HTR-8/SVneo (cell line): Measurements from ENCODE around the gene MTERF4.

Source experiments
- DNase-seq: peaks from one replicate; pipeline ENCODE4 v3.0.0; 2011; ENCODE audit warnings: low spot score, mixed read lengths; ENCODE audit not compliant: insufficient read length
- FAIRE-seq: peaks from 2 replicates; lab custom pipeline; 2011; peaks lifted over from hg19 to GRCh38; lab: Jason Lieb, UNC

MTERF4 gene

GRCh38 chr2:241135737-241136136 lies 33.6 kb upstream of the MTERF4 start:
- FAIRE-seq (no peak), DNase-seq (no peak)

DNA sequence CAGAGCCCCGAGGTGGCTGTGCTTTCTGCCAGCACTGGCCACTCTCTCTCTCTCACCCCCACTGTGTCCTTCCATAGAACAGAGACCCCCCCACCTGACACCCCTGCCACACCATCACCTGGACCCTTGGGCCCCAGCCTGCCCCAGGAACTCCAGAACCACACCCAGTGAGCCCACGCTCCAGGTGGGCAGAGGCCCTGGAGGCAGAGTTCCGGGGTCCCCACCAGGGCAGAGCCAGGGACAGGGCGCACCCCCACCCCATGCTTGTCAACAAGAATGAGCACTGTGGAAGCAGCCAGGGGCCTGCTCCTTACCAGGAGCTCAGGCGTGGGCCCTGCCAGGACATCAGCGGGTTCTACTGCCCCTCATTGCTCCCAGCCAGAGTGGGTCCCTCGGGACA lies 32.6 kb upstream of the MTERF4 start:
- DNase-seq: no peak
- FAIRE-seq: no peak

- DNase-seq: no peak
- FAIRE-seq: no peak
Measured at GRCh38 chr2:241133436-241133820, 31.3 kb upstream of the MTERF4 start.

GRCh38 chr2:241132538-241133435 lies 30.7 kb upstream of the MTERF4 start:
- FAIRE-seq (no peak), DNase-seq (no peak)

DNA sequence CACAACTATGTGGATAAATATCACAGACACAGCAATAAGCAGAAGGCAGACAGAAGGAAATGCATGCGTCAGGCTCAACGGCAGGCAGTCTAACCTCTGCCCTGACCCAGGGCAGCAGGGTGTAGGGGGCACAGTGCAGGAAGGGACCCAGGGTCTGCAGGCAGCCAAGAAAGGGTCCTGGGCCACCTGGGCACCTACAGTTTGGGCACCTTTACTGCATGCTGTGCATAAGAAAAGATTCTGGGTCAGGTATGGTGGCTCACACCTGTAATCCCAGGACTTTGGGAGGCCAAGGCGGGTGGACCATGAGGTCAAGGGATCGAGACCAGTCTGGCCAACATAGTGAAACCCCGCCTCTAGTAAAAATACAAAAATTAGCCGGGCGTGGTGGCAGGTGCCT lies 29.4 kb upstream of the MTERF4 start:
- DNase-seq: no peak
- no peak for FAIRE-seq

DNA sequence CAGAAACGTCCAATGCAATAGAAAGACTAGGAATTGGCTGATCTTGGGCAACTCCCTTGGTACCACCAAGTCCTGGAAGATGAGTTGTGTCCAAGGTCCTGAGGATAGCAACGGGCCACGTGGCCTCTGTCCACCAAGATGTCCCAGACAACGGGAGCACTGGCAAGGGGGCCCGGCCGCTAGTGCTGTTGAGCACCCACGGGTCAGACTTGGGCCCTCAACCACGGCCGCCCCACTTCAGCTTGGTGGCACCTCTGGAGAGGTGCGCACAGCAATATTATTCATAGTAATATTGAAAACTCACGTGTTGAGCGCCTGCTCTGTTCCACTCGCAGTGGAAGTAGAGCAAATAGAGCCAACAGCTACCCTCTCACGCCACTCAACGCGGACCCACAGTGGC lies 28.2 kb upstream of the MTERF4 start:
- FAIRE-seq (no peak), DNase-seq (no peak)

- FAIRE-seq (no peak), DNase-seq (no peak)
Measured at GRCh38 chr2:241129086-241129871, 27.2 kb upstream of the MTERF4 start.

GRCh38 chr2:241128266-241128665 lies 26.2 kb upstream of the MTERF4 start:
- DNase-seq: no peak
- no peak for FAIRE-seq

DNA sequence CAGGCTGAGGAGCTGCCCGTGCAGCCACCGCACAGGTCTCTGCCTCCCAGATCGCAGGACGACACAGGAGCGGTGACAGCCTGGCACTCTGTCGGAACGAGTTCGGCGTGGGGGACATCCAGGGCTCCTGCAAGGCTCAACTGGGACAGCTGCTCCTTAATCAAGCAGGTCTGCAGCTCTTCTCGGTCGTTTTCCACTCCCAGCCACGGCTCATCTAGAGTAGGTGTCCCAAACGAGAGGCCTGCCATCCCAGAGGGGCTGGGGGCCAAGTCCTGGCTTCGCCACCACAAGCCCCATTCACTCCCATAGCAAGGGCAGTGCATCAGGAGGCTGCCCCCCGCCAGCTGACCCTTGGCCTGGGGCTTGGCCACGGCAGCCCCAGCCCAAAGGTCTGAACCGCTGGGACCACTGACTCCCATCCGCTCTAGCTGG lies 24.7 kb upstream of the MTERF4 start:
- no peak for FAIRE-seq

GRCh38 chr2:241126201-241126611 lies 24.1 kb upstream of the MTERF4 start:
- DNase-seq (no peak), FAIRE-seq (no peak)

More for the DNA sequence above, 24.7 kb upstream of the MTERF4 start:
- no peak for DNase-seq

DNA sequence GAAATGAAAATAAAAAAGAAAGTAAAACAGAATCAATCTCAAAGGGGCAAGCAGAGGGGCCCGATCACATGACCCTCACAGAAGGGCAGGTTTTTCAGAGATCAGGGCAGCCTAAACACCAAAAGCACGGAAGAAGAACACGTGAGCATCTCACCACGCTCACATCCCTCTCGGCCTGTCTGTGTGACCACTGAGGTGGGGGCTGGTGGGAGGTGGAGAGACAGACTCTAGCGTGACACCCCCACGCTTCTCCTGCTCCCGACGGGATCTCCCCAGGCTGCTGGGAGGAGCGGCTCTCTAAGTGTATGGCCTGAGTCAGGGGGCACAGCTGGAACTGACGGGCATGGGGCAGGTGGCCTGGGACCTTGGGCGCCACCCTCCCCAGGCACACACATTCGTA lies 23.5 kb upstream of the MTERF4 start:
- DNase-seq (no peak), FAIRE-seq (no peak)

DNA sequence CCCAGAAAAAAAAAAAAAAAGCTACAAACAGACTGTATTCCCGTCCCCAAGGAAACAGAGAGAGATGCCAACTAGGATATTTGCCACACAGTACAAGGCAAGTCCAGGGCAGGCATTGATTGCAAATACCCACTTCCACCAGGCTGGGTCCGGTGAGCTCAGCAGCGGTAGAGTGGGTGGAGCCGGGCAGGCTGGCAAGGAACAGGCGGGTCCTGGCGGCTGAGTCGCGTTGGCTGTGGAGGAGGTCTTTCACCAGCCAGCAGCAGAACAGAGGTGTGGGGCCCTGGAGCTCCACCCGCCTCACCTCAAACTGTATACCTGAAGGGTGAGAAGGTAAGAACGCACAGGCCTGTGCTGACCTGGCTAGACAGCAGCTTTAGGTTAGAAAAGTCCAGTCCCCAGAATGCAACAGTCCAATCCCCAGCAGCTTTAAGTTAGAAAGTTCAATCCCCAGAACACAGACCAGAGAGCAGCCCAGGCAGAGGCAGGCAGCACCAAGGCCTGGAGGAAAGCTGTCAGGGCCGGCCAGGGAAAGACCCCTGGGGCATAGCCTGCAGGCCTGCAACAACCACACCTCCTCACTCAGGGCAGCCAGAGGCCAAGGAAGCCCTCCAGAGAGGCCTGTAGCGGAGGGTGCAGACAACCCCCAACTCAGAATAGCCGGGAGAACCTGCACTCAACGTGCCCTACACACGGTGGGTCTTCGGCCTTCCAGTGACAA lies 21.9 kb upstream of the MTERF4 start:
- DNase-seq (no peak), FAIRE-seq (no peak)

GRCh38 chr2:241122376-241123002 lies 20.4 kb upstream of the MTERF4 start:
- FAIRE-seq (no peak), DNase-seq (no peak)

DNA sequence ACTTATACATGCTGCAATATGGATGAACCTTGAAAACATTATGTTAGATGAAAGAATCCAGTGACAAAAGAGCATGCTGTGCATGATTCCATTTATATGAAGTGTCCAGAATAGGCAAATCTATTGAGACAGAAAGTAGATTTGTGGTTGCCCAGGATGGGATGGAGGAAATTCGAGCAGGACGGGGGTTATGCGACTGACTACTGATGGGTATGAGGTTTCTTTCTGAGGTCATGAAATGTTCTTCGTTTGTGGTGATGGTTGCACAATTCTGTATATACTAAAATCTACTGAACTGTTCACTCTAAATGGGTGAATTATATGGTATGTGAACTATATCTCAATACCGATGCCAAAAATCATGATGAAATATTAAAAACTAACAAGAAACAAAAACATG lies 18.9 kb upstream of the MTERF4 start:
- no peak for DNase-seq
- no peak for FAIRE-seq

DNA sequence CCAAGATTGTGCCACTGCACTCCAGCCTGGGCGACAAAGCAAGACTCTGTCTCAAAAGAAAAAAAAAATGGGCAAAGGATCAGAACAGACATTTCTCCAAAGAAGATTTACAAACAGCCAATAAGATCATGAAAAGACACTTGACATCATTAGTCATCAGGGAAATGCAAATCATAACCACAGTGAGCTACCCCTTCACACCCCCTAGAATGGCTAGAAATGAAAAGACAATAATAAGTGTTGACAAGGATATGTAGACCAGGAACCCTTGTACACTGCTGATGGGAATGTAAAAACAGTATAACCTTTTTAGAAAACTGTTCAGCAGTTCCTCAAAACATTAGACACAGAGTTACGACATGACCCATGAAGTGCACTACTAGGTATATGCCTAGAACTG lies 18.4 kb upstream of the MTERF4 start:
- FAIRE-seq: no peak
- DNase-seq: no peak

GRCh38 chr2:241118737-241119505 lies 16.8 kb upstream of the MTERF4 start:
- DNase-seq (no peak), FAIRE-seq (no peak)

- FAIRE-seq (no peak), DNase-seq (no peak)
Measured at GRCh38 chr2:241116606-241117560, 14.8 kb upstream of the MTERF4 start.

- DNase-seq (no peak), FAIRE-seq (no peak)
Measured at GRCh38 chr2:241115361-241115760, 13.3 kb upstream of the MTERF4 start.
